ENCODE data around the gene CCNL2.
A peak's percentile ranks its signal among the peaks of the same experiment; 100 is the strongest.

DNA sequence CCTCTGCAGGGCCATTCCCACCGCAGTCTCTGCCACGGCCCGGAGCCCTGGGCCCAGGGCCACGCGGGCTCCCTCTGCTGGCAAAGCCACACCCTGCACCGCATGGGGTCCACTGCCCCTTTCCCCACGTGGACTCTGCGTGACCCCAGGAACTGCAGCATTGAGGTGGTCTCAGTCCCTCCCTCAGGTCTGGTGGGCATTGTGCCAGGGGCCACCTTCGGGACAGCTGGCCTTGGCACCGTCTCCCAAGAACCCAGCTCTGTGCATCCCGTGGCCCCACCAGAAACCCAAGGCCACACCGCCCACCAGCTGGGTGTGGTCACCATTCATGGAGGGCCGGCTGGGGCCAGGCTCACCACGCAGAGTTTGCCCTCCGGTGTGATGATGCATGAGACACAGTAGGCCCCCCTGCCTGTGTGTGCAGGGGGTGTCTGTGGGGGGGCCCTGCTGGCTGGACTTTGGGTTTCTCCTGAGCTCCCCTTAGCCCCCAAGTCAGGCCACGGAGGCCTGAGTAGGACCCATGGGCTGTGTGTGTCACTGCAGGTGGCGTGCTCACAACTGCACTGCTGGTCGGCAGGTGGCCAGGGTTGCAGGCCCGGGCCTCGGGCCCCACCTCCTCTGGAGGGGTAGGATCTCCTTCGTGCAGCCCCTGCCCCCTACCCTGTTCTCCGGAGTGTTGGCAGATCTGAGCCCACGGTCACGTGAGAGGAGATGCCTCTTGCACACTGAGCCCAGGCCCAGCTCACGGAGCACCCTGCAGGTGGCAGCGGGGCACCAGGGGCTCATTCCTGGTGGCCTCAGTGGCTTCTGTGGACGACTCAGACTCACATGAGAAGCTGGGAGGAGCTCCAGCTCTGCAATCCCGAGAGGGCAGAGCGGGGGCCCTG lies 42.1 kb upstream of the CCNL2 start:
- peak; percentile 40; the same call in 2 of the 3 replicates for TF ChIP-seq SMC3 (IDR thresholded peaks at IDR 0.05)
- TF ChIP-seq, protein P1, sequence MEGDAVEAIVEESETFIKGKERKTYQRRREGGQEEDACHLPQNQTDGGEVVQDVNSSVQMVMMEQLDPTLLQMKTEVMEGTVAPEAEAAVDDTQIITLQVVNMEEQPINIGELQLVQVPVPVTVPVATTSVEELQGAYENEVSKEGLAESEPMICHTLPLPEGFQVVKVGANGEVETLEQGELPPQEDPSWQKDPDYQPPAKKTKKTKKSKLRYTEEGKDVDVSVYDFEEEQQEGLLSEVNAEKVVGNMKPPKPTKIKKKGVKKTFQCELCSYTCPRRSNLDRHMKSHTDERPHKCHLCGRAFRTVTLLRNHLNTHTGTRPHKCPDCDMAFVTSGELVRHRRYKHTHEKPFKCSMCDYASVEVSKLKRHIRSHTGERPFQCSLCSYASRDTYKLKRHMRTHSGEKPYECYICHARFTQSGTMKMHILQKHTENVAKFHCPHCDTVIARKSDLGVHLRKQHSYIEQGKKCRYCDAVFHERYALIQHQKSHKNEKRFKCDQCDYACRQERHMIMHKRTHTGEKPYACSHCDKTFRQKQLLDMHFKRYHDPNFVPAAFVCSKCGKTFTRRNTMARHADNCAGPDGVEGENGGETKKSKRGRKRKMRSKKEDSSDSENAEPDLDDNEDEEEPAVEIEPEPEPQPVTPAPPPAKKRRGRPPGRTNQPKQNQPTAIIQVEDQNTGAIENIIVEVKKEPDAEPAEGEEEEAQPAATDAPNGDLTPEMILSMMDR (IDR thresholded peaks at IDR 0.05): peak; percentile 64
- no peak for TF ChIP-seq MAZ (IDR thresholded peaks at IDR 0.05; ENCODE audit: borderline replicate concordance, low read depth, low read length)
- TF ChIP-seq, protein P2, sequence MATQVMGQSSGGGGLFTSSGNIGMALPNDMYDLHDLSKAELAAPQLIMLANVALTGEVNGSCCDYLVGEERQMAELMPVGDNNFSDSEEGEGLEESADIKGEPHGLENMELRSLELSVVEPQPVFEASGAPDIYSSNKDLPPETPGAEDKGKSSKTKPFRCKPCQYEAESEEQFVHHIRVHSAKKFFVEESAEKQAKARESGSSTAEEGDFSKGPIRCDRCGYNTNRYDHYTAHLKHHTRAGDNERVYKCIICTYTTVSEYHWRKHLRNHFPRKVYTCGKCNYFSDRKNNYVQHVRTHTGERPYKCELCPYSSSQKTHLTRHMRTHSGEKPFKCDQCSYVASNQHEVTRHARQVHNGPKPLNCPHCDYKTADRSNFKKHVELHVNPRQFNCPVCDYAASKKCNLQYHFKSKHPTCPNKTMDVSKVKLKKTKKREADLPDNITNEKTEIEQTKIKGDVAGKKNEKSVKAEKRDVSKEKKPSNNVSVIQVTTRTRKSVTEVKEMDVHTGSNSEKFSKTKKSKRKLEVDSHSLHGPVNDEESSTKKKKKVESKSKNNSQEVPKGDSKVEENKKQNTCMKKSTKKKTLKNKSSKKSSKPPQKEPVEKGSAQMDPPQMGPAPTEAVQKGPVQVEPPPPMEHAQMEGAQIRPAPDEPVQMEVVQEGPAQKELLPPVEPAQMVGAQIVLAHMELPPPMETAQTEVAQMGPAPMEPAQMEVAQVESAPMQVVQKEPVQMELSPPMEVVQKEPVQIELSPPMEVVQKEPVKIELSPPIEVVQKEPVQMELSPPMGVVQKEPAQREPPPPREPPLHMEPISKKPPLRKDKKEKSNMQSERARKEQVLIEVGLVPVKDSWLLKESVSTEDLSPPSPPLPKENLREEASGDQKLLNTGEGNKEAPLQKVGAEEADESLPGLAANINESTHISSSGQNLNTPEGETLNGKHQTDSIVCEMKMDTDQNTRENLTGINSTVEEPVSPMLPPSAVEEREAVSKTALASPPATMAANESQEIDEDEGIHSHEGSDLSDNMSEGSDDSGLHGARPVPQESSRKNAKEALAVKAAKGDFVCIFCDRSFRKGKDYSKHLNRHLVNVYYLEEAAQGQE (IDR thresholded peaks at IDR 0.05): no peak
- no peak for TF ChIP-seq POLR2A (IDR thresholded peaks at IDR 0.05; ENCODE audit: low read length)
- TF ChIP-seq, protein P3, sequence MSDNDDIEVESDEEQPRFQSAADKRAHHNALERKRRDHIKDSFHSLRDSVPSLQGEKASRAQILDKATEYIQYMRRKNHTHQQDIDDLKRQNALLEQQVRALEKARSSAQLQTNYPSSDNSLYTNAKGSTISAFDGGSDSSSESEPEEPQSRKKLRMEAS (IDR thresholded peaks at IDR 0.05): peak; percentile 78
- no peak for TF ChIP-seq HDAC2 (IDR thresholded peaks at IDR 0.05)
- peak; percentile 67; the same call in 1 of the 2 replicates for TF ChIP-seq MYC (IDR thresholded peaks at IDR 0.05; ENCODE audit: borderline replicate concordance, low read length)
- TF ChIP-seq EP300 (IDR thresholded peaks at IDR 0.05): no peak
- peak; percentile 37 to 49 for TF ChIP-seq RAD21 (conservative IDR thresholded peaks at IDR 0.05 in 1 of 2, IDR thresholded peaks at IDR 0.05 in 1 of 2)
- no peak for TF ChIP-seq PHF8 (IDR thresholded peaks at IDR 0.05; ENCODE audit: borderline replicate concordance, low read depth)
- TF ChIP-seq, protein P4, sequence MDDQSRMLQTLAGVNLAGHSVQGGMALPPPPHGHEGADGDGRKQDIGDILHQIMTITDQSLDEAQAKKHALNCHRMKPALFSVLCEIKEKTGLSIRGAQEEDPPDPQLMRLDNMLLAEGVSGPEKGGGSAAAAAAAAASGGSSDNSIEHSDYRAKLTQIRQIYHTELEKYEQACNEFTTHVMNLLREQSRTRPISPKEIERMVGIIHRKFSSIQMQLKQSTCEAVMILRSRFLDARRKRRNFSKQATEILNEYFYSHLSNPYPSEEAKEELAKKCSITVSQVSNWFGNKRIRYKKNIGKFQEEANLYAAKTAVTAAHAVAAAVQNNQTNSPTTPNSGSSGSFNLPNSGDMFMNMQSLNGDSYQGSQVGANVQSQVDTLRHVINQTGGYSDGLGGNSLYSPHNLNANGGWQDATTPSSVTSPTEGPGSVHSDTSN (IDR thresholded peaks at IDR 0.05): no peak
- TF ChIP-seq NPAS2 (CRISPR knock-in tag; IDR thresholded peaks at IDR 0.05; ENCODE audit: borderline replicate concordance): no peak
- no peak for TF ChIP-seq ZSCAN20 (CRISPR knock-in tag; IDR thresholded peaks at IDR 0.05)
